NCI-H2107 (cell line): Measurements from ENCODE around the gene NEU2.
"Not testable (repeated sequence)": the region's sequence is repeated elsewhere in the genome, so short reads cannot be mapped to it uniquely, and the experiment has no call there.

Experiments used
- DNase-seq: peaks from one replicate; lab custom pipeline; 2025; lab: John Stamatoyannopoulos, UW

NEU2 gene

GRCh38 chr2:233035426-233036161, 3.1 kb downstream of the NEU2 start:
- no peak for DNase-seq

DNA sequence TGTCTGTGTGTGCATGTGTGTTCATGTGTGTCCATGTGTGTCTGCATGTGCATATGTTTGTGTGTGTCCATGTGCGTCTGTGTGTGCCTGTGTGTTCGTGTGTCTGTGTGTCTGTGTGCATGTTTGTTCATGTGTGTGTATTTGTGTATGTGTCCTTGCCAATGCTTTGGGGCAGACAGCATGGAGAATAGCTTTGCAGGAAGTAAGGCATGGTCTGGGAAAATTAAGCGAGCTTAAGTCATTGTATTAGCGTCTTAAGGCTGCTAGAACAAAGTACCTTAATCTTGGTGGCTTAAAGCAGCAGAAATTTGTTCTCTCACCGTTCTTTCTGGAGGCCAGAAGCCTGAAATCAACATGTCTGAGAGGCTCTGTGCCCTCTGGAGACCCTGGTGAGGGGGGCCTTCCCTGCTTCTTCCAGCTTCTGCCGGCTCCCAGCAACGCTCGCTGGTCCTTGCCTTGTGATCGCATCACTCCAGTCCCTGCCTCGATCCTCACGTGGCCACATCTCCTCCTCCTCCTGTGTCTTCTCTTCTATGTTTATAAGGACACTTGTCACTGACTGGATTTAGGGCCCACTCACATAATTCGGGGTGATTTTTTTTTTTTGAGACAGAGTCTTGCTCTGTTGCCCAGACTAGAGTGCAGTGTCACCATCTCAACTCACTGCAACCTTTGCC, 3.8 kb downstream of the NEU2 start:
- DNase-seq: no peak

GRCh38 chr2:233037078-233037477, 4.6 kb downstream of the NEU2 start:
- DNase-seq: no peak

GRCh38 chr2:233039212-233039845, 6.9 kb downstream of the NEU2 start:
- DNase-seq: no peak

DNA sequence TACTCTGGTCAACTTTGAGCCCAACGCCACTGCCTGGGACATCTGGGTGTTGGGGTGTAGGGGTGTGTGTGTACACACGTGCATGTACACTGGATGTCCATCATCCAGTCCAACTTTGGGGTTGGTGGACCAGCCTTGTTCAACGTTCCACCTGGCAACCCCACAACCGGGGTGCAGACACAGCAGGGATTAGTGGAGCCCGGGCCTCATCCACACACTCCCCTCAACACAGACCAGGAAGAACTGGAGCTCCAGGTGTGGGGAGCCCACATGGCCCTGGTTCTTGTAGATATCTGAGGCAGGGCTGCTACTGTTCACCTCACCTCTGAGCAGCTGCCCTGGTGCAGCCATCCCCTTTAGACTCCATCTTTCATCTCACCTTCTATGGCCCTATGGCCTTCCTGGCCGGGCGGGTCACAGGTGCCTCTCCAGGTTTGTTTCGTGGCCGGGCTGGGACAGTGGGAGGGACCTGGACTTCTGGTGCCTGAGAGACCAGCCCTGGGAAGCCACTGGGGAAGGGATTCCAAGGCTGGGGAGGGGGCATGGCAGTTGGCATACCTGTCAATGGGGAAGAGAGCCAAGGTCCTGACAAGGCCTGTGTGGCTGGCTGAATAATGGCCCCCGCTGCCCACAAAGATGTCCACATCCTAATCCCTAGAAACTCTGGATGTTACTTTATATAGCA, 7.5 kb downstream of the NEU2 start:
- DNase-seq: no peak

DNA sequence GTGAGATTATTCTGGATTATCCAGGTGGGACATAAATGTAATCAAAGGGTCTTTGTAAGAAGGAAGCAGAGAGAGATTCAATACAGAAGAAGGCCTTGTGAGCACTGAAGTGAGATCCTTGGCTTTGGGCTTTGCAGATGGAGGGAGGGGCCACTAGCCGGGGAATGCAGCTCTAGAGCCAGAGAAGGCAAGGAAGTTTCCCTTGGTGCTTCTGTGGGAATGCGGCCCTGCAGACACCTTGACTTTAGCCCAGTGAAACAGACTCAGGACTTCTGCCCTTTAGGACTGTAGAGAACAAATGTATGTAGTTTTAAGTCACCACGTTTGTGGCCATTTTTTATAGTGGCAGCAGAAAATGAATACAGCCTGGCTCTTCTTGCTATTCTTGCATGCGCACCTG, 8.1 kb downstream of the NEU2 start:
- DNase-seq: no peak

DNA sequence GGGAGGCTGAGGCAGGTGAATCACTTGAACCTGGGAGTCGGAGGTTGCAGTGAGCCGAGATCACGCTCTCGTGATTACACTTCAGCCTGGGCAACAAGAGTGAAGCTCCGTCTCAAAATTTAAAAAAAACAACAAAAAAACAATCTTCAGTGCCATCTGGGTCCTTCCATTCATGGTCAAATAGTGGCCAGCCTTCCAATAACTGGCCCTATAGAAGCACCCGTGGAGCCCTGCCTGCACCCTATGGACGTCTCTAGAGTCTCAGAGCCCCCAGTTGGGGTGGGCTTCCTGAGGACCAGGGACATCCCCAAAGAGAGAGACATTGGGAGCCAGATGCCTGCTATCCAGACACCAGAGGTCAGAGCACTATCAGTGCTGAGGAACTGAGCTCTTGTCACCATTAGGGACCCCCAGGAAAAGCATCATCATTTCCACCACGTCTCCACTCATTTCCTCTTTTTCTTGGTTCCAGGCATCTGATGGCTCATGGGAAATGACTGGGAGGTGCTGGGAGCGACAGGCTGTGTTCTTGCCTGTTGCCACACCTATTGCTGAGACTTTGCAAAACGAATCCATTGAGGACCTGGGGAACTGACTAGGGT, 9.4 kb downstream of the NEU2 start:
- DNase-seq: no peak

- DNase-seq: no peak
Observed at GRCh38 chr2:233042549-233042948, 10.1 kb downstream of the NEU2 start.

DNA sequence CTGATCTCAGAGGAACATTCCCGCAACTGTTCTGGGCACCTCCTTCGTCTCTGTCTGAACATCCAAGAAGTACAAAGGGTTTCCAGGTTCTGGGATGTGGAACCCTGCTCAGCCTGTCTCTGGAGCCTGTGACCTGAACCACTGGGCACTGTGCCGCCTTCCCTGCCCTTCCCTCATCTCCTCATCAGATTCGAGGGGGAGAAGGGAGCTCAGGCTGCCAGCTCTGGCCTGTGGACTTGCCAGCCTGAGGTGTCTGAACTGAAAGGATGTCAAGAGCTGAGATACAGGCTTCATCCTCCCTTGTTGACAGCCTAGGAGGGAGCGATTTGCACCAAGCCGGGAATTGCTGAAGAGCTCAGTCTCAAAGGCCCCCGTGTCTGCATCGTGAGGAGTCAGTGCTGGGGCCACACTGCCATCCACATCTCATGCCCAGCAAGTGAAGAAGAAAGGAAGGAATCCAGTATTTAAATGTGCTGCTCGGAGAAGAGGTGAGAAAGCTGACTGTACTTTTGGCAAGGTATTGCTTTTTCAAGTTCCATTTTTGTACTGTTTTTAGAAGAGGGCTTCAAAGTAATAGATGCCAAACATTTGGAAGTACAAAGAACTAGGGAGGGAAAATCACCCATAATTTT, 12.6 kb downstream of the NEU2 start:
- no peak for DNase-seq

DNA sequence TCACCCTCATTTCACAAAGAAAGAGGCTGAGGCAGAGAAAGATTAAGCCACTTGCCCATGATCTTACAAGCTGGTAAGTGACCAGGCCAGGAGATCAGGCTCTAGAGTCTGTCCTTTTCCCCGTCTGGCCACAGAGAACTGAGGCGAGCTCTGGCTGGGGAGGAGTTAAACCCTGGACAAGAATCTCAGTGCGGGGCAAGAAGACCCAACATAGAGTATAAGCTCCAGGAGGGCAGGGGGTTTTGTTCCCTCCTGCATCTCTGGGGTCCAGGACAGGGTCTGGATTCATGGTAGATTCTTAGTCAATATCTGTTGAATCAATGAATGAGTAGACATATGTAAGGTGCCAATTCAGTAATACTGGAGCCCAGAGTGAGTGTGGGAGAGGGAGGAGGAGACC, 14.7 kb downstream of the NEU2 start:
- no peak for DNase-seq

DNA sequence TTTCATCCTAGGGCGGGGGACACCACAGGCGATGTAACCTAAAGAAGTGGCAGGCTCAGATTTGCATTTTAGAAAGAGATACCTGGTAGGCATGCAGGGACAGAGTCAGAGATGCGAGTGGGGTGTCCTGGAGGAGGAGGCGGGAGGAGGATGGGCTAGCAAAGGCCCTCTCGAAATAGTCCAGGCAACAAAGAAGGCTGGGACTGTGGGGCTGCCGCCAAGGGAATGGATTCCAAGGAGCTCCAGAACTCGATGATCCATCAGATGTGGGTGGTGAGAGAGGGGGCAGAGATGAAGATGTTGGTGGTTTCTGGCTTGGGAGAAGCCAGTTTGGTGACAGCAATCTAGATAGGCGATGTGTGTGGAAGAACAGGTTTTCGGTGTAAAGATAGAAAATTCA, 15.2 kb downstream of the NEU2 start:
- DNase-seq: no peak

GRCh38 chr2:233048569-233049193, 16.2 kb downstream of the NEU2 start:
- no peak for DNase-seq

- DNase-seq: no peak
Observed at GRCh38 chr2:233049194-233049761, 16.8 kb downstream of the NEU2 start.

- no peak for DNase-seq
Observed at GRCh38 chr2:233051241-233052149, 19.0 kb downstream of the NEU2 start.

DNA sequence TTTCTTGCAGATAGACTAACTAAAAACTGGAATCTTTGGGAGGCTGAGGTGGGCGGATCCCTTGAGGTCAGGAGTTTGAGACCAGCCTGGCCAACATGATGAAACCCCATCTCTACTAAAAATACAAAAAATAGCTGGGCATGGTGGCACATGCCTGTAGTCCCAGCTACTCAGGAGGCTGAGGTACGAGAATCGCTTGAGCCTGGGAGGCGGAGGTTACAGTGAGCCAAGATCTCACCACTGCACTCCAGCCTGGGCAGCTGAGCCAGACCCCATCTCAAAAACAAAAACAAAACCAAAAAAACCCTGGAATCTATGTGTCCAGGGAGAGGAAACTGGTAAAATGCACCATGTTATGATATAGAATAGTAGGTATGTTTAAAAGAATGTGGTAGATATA, 20.0 kb downstream of the NEU2 start:
- DNase-seq: not testable (repeated sequence)

DNA sequence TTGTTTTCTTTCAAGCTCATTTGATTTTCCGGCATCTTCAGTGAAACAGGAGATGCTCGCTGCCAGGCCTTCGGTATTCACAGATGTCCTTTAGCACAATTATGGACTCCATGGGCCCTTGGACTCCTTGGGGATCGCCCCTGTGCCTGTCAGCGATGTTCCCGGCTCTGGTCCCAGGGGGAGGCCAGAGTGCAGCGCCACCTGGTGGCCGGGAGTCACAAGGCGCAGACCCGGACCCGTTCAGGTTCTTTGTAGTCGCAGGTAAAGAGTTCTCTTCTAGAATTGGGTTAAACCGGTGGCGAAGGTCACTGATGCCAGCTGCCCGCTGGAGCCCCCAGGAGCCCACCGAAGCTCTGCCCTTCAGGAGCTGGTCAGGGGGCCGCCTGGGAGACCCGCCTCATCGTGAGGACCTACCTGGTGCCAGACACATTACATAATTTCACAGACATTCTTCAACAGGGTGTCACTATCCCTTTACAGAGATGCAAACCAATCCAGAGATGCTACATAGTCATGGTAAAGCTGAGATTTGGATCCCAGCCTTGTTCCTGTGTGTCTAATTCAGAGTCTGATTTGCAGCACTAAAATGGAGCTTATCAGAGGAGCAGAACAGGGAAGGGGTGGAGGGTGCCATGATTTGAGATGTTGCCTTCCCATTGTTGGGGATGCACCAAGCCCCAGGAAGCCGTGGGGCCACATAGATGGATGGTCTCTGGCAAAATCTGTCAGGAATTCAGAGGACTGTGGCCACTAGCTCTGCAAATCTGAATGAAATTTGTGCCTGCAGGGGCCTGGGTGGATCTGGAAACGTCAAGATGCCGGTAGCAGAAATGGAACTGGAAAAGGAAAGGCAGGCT, 21.7 kb downstream of the NEU2 start:
- no peak for DNase-seq

DNA sequence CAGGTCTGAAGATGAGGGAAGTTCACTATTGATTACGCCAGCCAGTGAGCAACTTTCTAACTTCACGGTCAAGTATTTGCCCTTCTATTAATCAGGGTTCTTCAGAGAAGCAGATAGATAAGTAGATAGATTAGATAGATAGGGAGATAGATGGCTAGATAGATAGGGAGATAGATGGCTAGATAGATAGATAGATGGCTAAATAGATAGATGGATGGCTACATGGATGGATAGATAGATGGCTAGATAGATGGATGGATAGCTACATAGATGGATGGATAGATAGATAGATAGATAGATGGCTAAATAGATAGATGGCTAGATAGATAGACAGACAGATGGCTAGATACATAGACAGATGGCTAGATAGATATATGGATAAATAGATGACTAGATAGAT, 22.9 kb downstream of the NEU2 start:
- DNase-seq: no peak

DNA sequence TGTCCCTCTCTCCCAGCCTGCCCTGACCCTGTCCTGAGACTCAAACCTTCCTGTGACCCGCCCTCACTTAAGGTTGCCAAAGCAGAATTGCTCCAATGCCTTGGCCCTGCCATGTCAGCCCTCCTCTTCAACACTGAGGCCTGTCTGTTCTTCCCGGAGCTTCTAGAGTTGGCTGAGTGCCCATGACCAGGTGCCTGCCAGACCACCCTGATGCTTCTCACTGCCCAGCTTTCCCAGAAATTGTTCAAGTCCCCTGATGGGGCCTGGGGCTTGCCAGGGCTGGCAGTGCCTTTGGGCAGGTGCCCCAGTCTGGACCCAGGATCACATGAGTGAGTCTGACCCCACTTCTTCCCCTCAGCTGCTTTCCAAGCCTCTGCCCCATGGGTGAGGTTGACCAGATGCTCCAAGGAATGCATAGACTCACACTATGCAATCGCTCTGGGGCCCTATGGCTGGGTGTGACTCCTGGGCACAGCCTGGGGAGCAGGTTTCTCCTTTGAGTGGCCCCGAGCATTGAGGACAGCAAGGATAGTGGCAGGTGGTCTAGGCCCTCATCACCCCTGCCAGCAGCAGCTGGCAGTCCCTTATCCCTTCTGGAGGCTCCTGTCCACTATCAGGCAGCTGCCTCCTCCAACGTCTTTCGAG, 24.6 kb downstream of the NEU2 start:
- no peak for DNase-seq
